Smooth muscle cell (in vitro differentiated cells): ENCODE results near the gene PSMD2. TPM values are rescaled to one million over a fixed set of nuclear protein-coding genes. Genes with fewer than 3 reads are reported as not detected.

Source experiments
- DNase-seq: peaks from one replicate; lab custom pipeline; 2025; ENCODE audit not compliant: unreplicated experiment; lab: John Stamatoyannopoulos, UW
- H2AFZ ChIP-seq: fragments of 200-600 bp; sonication (generic); 2 replicates; pipeline ENCODE4 v1.6.0; 2016; ENCODE audit warnings: antibody characterized with exemption, low read depth, mild to moderate bottlenecking
- H3F3A ChIP-seq: fragments of 200-600 bp; sonication (generic); 2 replicates; pipeline ENCODE4 v1.6.0; 2017; ENCODE audit warnings: antibody characterized with exemption, low read depth
- H3K27ac ChIP-seq: fragments of 200-600 bp; sonication (generic); 2 replicates; pipeline ENCODE4 v1.5.1; 2016; ENCODE audit warnings: low read depth, mild to moderate bottlenecking
- H3K27me3 ChIP-seq: fragments of 200-600 bp; sonication (generic); 2 replicates; pipeline ENCODE4 v1.6.1; 2016; ENCODE audit warnings: low read depth, mild to moderate bottlenecking
- H3K36me3 ChIP-seq: fragments of 200-600 bp; sonication (generic); 2 replicates; pipeline ENCODE4 v1.5.1; 2016; ENCODE audit warnings: low read depth
- H3K4me1 ChIP-seq: fragments of 200-600 bp; sonication (generic); 2 replicates; pipeline ENCODE4 v1.5.1; 2016; ENCODE audit warnings: low read depth
- H3K4me2 ChIP-seq: fragments of 200-600 bp; sonication (generic); 2 replicates; pipeline ENCODE4 v1.6.0; 2016; ENCODE audit warnings: mild to moderate bottlenecking
- H3K4me3 ChIP-seq: fragments of 200-600 bp; sonication (generic); 2 replicates; pipeline ENCODE4 v1.5.1; 2016; ENCODE audit warnings: mild to moderate bottlenecking
- H3K79me2 ChIP-seq: fragments of 200-600 bp; sonication (generic); 2 replicates; pipeline ENCODE4 v1.6.0; 2016; ENCODE audit warnings: low read depth, mild to moderate bottlenecking
- H3K9ac ChIP-seq: fragments of 200-600 bp; sonication (generic); 2 replicates; pipeline ENCODE4 v1.6.0; 2016; ENCODE audit warnings: low read depth
- H3K9me3 ChIP-seq: fragments of 200-600 bp; sonication (generic); replicated peaks from 2 replicates; pipeline ENCODE4 v1.5.1; 2016; ENCODE audit warnings: low read depth
- H4K20me1 ChIP-seq: fragments of 200-600 bp; sonication (generic); 2 replicates; pipeline ENCODE4 v1.6.0; 2016; ENCODE audit warnings: low read depth
- CTCF ChIP-seq: fragments of 200-600 bp; sonication (generic); IDR thresholded peaks from 2 replicates; pipeline ENCODE4 v1.5.1; 2017; ENCODE audit warnings: borderline replicate concordance, mild to moderate bottlenecking, antibody characterized with exemption; ENCODE audit not compliant: insufficient read depth, poor library complexity, severe bottlenecking
- WGBS: methylation state at CpG from one replicate; pipeline ENCODE4 v1.1.7; 2016; ENCODE audit warnings: low lambda C conversion rate; 5-methylcytosine and 5-hydroxymethylcytosine counted together
- polyA plus RNA-seq: library from polyadenylated mRNA; unstranded; fragments of >200 nt; fragmentation: Nextera tagmentation; extraction: Ambion mirVana; gene quantifications from 2 replicates; pipeline ENCODE4 v1.2.1, GENCODE V29; 2016
- total RNA-seq: library from RNA; depleted of rRNA; stranded (reverse); fragments of >200 nt; gene quantifications from 2 replicates; pipeline ENCODE4 v1.2.3, GENCODE V29; 2014

The PSMD2 gene
- total and polyA plus RNA-seq, 2 experiments from 2014 or later, result 315 to 356 TPM

- no peak overlapping the region for H3K4me2 ChIP-seq
- H3K36me3 ChIP-seq, result peaks cover 5% of the 10 kb centered on the region
- H3K27ac ChIP-seq, result peak overlapping the region; percentile 100
- H2AFZ ChIP-seq, result no peak overlapping the region
- H3K4me3 ChIP-seq, result no peak overlapping the region
- no peak for DNase-seq
- H3F3A ChIP-seq, result peaks cover 44% of the 10 kb centered on the region
- H3K4me1 ChIP-seq, result peaks cover 19% of the 10 kb centered on the region
- peaks cover 33% of the 10 kb centered on the region for H3K79me2 ChIP-seq
- WGBS, result 74% methylated on average over 15 of the region's 15 CpGs
- peak overlapping the region; percentile 97 for H3K9ac ChIP-seq
- no peaks in the 10 kb centered on the region for H3K9me3 ChIP-seq
- peaks cover 79% of the 10 kb centered on the region for H4K20me1 ChIP-seq
- no peak for TF ChIP-seq CTCF
- H3K27me3 ChIP-seq, result no peaks in the 10 kb centered on the region
These were observed 35.6 kb downstream of the PSMD2 start for GRCh38 chr3:184334470-184335158.

GRCh38 chr3:184335291-184335660, 36.2 kb downstream of the PSMD2 start:
- H3F3A ChIP-seq, result peaks cover 39% of the 10 kb centered on the region
- H2AFZ ChIP-seq, result no peak overlapping the region
- WGBS, result 57% methylated on average over 4 of the region's 4 CpGs
- H4K20me1 ChIP-seq, result peaks cover 79% of the 10 kb centered on the region
- H3K4me3 ChIP-seq, result peak overlapping the region; percentile 88
- H3K9ac ChIP-seq, result peak overlapping the region; percentile 97
- H3K27ac ChIP-seq, result peak overlapping the region; percentile 100
- H3K4me2 ChIP-seq, result peak overlapping the region; percentile 95
- H3K79me2 ChIP-seq, result peaks cover 26% of the 10 kb centered on the region
- no peaks in the 10 kb centered on the region for H3K9me3 ChIP-seq
- H3K4me1 ChIP-seq, result peaks cover 19% of the 10 kb centered on the region
- DNase-seq, result no peak
- no peak for TF ChIP-seq CTCF
- peaks cover 3% of the 10 kb centered on the region for H3K36me3 ChIP-seq
- no peaks in the 10 kb centered on the region for H3K27me3 ChIP-seq

- H3K4me3 ChIP-seq, result peak overlapping the region; percentile 88
- H3K36me3 ChIP-seq, result peaks cover 3% of the 10 kb centered on the region
- H3K27me3 ChIP-seq, result no peaks in the 10 kb centered on the region
- H3K27ac ChIP-seq, result peak overlapping the region; percentile 100
- peaks cover 78% of the 10 kb centered on the region for H4K20me1 ChIP-seq
- no peak overlapping the region for H2AFZ ChIP-seq
- H3K4me1 ChIP-seq, result peaks cover 19% of the 10 kb centered on the region
- H3K9me3 ChIP-seq, result no peaks in the 10 kb centered on the region
- no peak for TF ChIP-seq CTCF
- H3F3A ChIP-seq, result peaks cover 34% of the 10 kb centered on the region
- peak overlapping the region; percentile 95 for H3K4me2 ChIP-seq
- DNase-seq, result peak; percentile 88
- WGBS, result under 1% methylated on average over 38 of the region's 77 CpGs
- H3K9ac ChIP-seq, result peak overlapping the region; percentile 97
- peaks cover 20% of the 10 kb centered on the region for H3K79me2 ChIP-seq
These were observed 36.9 kb downstream of the PSMD2 start for GRCh38 chr3:184335661-184336546.
